ENCODE results near the gene DEPDC1B. TPM values are rescaled to one million over a fixed set of nuclear protein-coding genes. Genes with fewer than 3 reads are reported as not detected.
"Not testable (repeated sequence)": the region's sequence is repeated elsewhere in the genome, so short reads cannot be mapped to it uniquely, and the experiment has no call there.

DEPDC1B gene
- total RNA-seq, 1 experiment from 2014 or later = 22.2 TPM

DNA sequence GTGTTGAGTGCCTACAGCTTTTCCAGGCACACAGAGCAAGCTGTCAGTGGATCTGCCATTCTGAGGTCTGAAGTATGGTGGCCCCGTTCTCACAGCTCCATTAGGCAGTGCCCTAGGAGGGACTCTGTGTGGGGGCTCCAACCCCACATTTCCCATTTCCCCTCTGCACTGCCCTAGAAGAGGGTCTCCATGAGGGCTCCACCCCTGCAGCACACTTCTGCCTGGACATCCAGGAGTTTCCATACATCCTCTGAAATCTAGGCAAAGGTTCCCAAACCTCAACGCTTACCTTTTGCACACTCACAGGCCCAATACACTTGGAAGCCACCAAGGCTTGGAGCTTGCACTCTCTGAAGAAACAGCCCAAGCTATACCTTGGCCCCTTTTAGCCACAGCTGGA is 131.3 kb downstream of the DEPDC1B start:
- POLR2A ChIA-PET = no interaction called here
- Histone ChIP-seq H3K27ac (ENCODE audit: low read length) (no peak overlapping the region), H3K4me3 (ENCODE audit: low read depth in 2 of 2, low read length in 2 of 2) (no peak overlapping the region), H3K4me1 (ENCODE audit: control insufficient read depth, insufficient read depth, low read length) (no peaks in the 10 kb centered on the region), H3K36me3 (ENCODE audit: control insufficient read depth, insufficient read depth, low read length) (no peaks in the 10 kb centered on the region), H3K9me3 (ENCODE audit: control insufficient read depth, insufficient read depth, low read depth, low read length) (no peaks in the 10 kb centered on the region), H3K27me3 (ENCODE audit: control insufficient read depth, insufficient read depth, low read length) (no peaks in the 10 kb centered on the region)
- BruUV-seq (replicated peaks) = no TSS peak
- DNase-seq (ENCODE audit: low read depth, low spot score) = no peak
- in situ Hi-C loops (cut with HindIII; ENCODE audit: low pct_unique_long_range_greater_than_20kb, low sequenced_read_pairs) = no loop called here
- intact Hi-C loops (cut with micrococcal nuclease; ENCODE audit: unreplicated experiment) = no loop called here
- CTCF ChIA-PET = no interaction called here
- TF ChIP-seq POLR2AphosphoS5 (IDR thresholded peaks at IDR 0.05; ENCODE audit: low read depth, low read length) = no peak
- ATAC-seq = no peak

DNA sequence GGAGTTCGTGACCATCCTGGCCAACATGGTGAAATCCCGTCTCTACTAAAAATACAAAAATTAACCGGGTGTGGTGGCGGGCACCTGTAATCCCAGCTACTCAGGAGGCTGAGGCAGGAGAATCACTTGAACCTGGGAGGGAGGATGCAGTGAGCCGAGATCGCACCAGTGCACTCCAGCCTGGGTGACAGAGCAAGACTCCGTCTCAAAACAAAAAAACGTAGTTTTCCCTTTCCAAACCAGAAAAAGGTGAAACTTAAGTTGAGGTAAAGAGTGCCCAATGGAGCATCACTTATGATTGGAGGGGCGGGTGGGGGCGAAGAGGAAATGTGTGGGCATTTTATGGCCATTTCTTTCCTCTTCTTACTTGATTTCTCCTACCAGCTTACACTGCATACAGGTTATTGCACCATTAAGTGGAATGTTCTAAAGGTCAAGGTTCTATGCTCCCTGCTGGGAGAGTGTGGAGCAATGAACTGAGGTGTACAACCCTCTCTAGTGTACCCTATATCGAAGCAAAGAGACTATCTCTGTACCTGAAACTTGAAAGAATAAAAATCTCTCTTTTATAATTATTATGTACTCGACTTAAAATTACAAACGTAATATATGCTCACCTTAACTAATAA is 136.2 kb downstream of the DEPDC1B start:
- intact Hi-C loops (cut with micrococcal nuclease; ENCODE audit: unreplicated experiment) = no loop called here
- CTCF ChIA-PET = no interaction called here
- H3K4me1 ChIP-seq (ENCODE audit: control insufficient read depth, insufficient read depth, low read length) = no peaks in the 10 kb centered on the region
- TF ChIP-seq, protein P1, sequence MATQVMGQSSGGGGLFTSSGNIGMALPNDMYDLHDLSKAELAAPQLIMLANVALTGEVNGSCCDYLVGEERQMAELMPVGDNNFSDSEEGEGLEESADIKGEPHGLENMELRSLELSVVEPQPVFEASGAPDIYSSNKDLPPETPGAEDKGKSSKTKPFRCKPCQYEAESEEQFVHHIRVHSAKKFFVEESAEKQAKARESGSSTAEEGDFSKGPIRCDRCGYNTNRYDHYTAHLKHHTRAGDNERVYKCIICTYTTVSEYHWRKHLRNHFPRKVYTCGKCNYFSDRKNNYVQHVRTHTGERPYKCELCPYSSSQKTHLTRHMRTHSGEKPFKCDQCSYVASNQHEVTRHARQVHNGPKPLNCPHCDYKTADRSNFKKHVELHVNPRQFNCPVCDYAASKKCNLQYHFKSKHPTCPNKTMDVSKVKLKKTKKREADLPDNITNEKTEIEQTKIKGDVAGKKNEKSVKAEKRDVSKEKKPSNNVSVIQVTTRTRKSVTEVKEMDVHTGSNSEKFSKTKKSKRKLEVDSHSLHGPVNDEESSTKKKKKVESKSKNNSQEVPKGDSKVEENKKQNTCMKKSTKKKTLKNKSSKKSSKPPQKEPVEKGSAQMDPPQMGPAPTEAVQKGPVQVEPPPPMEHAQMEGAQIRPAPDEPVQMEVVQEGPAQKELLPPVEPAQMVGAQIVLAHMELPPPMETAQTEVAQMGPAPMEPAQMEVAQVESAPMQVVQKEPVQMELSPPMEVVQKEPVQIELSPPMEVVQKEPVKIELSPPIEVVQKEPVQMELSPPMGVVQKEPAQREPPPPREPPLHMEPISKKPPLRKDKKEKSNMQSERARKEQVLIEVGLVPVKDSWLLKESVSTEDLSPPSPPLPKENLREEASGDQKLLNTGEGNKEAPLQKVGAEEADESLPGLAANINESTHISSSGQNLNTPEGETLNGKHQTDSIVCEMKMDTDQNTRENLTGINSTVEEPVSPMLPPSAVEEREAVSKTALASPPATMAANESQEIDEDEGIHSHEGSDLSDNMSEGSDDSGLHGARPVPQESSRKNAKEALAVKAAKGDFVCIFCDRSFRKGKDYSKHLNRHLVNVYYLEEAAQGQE (IDR thresholded peaks at IDR 0.05; ENCODE audit: insufficient read depth in 1 of 2, low read depth in 2 of 2, low read length in 1 of 2) = no peak
- TF ChIP-seq TCF7L2 (IDR thresholded peaks at IDR 0.05; ENCODE audit: low read depth, low read length) (no peak), SIN3A (IDR thresholded peaks at IDR 0.05; ENCODE audit: borderline replicate concordance, insufficient read depth, low read depth, low read length) (no peak), POLR2AphosphoS5 (IDR thresholded peaks at IDR 0.05; ENCODE audit: low read depth, low read length) (no peak)
- TF ChIP-seq, protein P2, sequence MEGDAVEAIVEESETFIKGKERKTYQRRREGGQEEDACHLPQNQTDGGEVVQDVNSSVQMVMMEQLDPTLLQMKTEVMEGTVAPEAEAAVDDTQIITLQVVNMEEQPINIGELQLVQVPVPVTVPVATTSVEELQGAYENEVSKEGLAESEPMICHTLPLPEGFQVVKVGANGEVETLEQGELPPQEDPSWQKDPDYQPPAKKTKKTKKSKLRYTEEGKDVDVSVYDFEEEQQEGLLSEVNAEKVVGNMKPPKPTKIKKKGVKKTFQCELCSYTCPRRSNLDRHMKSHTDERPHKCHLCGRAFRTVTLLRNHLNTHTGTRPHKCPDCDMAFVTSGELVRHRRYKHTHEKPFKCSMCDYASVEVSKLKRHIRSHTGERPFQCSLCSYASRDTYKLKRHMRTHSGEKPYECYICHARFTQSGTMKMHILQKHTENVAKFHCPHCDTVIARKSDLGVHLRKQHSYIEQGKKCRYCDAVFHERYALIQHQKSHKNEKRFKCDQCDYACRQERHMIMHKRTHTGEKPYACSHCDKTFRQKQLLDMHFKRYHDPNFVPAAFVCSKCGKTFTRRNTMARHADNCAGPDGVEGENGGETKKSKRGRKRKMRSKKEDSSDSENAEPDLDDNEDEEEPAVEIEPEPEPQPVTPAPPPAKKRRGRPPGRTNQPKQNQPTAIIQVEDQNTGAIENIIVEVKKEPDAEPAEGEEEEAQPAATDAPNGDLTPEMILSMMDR (IDR thresholded peaks at IDR 0.05) = no peak
- ATAC-seq (no peak), DNase-seq (ENCODE audit: low read depth, low spot score) (no peak)
- no peaks in the 10 kb centered on the region for H3K36me3 ChIP-seq (ENCODE audit: control insufficient read depth, insufficient read depth, low read length)
- no peaks in the 10 kb centered on the region for H3K9me3 ChIP-seq (ENCODE audit: control insufficient read depth, insufficient read depth, low read depth, low read length)
- in situ Hi-C loops (cut with HindIII; ENCODE audit: low pct_unique_long_range_greater_than_20kb, low sequenced_read_pairs) = no loop called here
- POLR2A ChIA-PET = no interaction called here
- BruUV-seq (replicated peaks) = no TSS peak
- H3K27ac ChIP-seq (ENCODE audit: low read length) = no peak overlapping the region
- H3K27me3 ChIP-seq (ENCODE audit: control insufficient read depth, insufficient read depth, low read length) = no peaks in the 10 kb centered on the region
- no peak overlapping the region for H3K4me3 ChIP-seq (ENCODE audit: low read depth in 2 of 2, low read length in 2 of 2)

DNA sequence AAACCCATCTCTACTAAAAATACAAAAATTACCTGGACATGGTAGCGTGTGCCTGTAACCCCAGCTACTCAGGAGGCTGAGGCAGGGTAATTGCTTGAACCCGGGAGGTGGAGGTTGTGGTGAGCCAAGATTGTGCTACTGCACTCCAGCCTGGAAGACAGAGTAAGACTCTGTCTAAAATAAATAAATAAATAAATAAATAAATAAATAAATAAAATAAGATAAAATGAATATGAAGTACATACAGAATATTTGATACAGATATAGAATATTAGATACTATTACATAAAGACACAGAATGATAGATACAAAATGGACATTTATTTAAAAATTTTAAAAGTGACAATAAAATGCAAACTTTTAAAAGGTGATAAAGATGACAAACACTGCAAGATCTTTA is 146.7 kb downstream of the DEPDC1B start:
- CTCF ChIA-PET; in situ Hi-C loops (cut with HindIII; ENCODE audit: low pct_unique_long_range_greater_than_20kb, low sequenced_read_pairs); POLR2A ChIA-PET; H3K27me3 ChIP-seq (ENCODE audit: control insufficient read depth, insufficient read depth, low read length); DNase-seq (ENCODE audit: low read depth, low spot score); intact Hi-C loops (cut with micrococcal nuclease; ENCODE audit: unreplicated experiment); BruUV-seq (replicated peaks); H3K4me1 ChIP-seq (ENCODE audit: control insufficient read depth, insufficient read depth, low read length); ATAC-seq; H3K36me3 ChIP-seq (ENCODE audit: control insufficient read depth, insufficient read depth, low read length); H3K4me3 ChIP-seq (ENCODE audit: low read depth in 2 of 2, low read length in 2 of 2); H3K27ac ChIP-seq (ENCODE audit: low read length); H3K9me3 ChIP-seq (ENCODE audit: control insufficient read depth, insufficient read depth, low read depth, low read length): not testable (repeated sequence)
